GM21619 (cell line): ENCODE data around the gene SPATA16.

ENCODE experiments used
- ATAC-seq: cut with Tn5 transposase; IDR thresholded peaks from one replicate; pipeline ENCODE4 v1.9.1; 2021; ENCODE audit not compliant: unreplicated experiment

SPATA16 gene

GRCh38 chr3:172844428-172844827 lies 296.6 kb downstream of the SPATA16 start:
- no peak for ATAC-seq

GRCh38 chr3:172840913-172841312 lies 300.1 kb downstream of the SPATA16 start:
- ATAC-seq, result no peak

- no peak for ATAC-seq
Observed at GRCh38 chr3:172840463-172840862, 300.6 kb downstream of the SPATA16 start.

- ATAC-seq, result no peak
Observed at GRCh38 chr3:172839679-172840078, 301.4 kb downstream of the SPATA16 start.
